B cell (primary cell): ENCODE results near the gene MTERF4.

ENCODE experiments used
- EZH2 ChIP-seq: IDR thresholded peaks from 2 replicates; pipeline ENCODE4 v1.6.1; 2012; ENCODE audit warnings: borderline replicate concordance, low read depth, mild to moderate bottlenecking, moderate library complexity, low read length; ENCODE audit not compliant: insufficient read depth, poor library complexity, severe bottlenecking
- TF ChIP-seq, protein P1 (sequence below): fragments of 200-600 bp; IDR thresholded peaks from one replicate; pipeline ENCODE4 v1.8.0; 2022; ENCODE audit warnings: antibody characterized with exemption, mild to moderate bottlenecking

- TF ChIP-seq, protein P1, sequence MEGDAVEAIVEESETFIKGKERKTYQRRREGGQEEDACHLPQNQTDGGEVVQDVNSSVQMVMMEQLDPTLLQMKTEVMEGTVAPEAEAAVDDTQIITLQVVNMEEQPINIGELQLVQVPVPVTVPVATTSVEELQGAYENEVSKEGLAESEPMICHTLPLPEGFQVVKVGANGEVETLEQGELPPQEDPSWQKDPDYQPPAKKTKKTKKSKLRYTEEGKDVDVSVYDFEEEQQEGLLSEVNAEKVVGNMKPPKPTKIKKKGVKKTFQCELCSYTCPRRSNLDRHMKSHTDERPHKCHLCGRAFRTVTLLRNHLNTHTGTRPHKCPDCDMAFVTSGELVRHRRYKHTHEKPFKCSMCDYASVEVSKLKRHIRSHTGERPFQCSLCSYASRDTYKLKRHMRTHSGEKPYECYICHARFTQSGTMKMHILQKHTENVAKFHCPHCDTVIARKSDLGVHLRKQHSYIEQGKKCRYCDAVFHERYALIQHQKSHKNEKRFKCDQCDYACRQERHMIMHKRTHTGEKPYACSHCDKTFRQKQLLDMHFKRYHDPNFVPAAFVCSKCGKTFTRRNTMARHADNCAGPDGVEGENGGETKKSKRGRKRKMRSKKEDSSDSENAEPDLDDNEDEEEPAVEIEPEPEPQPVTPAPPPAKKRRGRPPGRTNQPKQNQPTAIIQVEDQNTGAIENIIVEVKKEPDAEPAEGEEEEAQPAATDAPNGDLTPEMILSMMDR = no peak
- no peak for TF ChIP-seq EZH2
Observed at GRCh38 chr2:241110089-241110606, 8.1 kb upstream of the MTERF4 start.
